ENCODE results near the gene SSR4. TPM values are rescaled to one million over a fixed set of nuclear protein-coding genes. Genes with fewer than 3 reads are reported as not detected.

SSR4 gene
- total RNA-seq, 2 experiments from 2014 or later: 165 to 186 TPM

DNA sequence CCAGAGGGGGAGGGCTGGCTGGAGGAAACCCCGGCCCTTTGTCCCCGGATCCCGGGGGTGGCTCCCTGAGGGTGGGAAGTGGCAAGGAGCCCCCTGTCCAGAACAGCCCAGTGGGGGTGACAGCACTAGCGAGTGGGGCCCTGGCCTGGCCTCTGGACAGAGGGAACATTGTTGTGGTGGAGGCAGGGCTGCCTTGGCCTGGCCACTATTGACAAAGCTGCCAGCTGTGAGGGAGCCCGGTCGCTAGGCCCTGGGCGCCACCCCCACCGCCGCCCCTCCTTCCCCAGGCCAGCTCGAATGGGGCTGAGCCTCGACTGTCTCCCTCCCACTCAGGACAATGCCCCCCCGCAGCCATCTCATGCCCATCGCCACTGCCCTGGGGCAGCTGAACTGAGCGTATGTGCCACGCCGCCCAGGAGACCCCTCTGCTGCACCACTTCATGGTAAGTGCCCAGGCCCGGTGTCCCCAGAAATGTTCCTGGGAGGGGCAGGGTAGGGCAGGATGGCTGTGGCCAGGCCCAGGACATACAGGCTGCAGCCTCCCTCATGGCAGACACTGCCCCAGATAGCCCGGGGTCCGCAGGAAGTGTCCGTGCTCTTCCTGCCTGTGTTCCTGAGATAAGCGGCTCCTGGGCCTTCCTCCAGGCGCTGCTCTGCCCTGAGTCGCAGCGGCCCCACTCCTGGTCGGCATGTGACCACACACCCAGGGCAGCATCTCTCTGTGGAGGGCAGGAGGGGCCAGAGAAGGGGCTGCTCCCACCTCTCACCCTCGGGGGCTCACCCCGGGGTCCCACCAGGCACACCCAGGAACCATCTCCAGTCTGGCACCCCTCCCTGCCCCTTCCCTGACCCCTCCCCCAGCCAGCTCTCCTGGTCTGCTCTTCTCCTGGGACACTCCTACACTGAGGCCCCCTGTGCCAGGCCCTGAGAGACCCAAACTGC lies 29.1 kb upstream of the SSR4 start:
- peaks cover 6% of the 10 kb centered on the region for H3K4me1 ChIP-seq (ENCODE audit: insufficient read depth, low read length, poor library complexity, severe bottlenecking)
- no peak overlapping the region for H3K4me2 ChIP-seq (ENCODE audit: low read length)
- no peak overlapping the region for H3K27ac ChIP-seq (ENCODE audit: low read depth, low read length, poor library complexity, severe bottlenecking)
- TF ChIP-seq, protein P1, sequence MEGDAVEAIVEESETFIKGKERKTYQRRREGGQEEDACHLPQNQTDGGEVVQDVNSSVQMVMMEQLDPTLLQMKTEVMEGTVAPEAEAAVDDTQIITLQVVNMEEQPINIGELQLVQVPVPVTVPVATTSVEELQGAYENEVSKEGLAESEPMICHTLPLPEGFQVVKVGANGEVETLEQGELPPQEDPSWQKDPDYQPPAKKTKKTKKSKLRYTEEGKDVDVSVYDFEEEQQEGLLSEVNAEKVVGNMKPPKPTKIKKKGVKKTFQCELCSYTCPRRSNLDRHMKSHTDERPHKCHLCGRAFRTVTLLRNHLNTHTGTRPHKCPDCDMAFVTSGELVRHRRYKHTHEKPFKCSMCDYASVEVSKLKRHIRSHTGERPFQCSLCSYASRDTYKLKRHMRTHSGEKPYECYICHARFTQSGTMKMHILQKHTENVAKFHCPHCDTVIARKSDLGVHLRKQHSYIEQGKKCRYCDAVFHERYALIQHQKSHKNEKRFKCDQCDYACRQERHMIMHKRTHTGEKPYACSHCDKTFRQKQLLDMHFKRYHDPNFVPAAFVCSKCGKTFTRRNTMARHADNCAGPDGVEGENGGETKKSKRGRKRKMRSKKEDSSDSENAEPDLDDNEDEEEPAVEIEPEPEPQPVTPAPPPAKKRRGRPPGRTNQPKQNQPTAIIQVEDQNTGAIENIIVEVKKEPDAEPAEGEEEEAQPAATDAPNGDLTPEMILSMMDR (conservative IDR thresholded peaks at IDR 0.05; ENCODE audit: low read length): no peak
- TF ChIP-seq EZH2phosphoT487 (IDR thresholded peaks at IDR 0.05; ENCODE audit: borderline replicate concordance, low read depth, low read length): no peak
- intact Hi-C loops (cut with micrococcal nuclease; ENCODE audit: unreplicated experiment): loop anchor here (10.0 kb wide), 2 partner anchors 69 to 81 kb away; partner anchors contain the start of genes PDZD4 and SLC6A8
- CTCF ChIA-PET (ENCODE audit: unreplicated experiment): no interaction called here
- H3K9me3 ChIP-seq (ENCODE audit: low read length): no peaks in the 10 kb centered on the region
- no peak overlapping the region for H3K4me3 ChIP-seq (ENCODE audit: low read depth, low read length, poor library complexity, severe bottlenecking)
- no peak overlapping the region for H2AFZ ChIP-seq (ENCODE audit: low read length)
- H3K79me2 ChIP-seq (ENCODE audit: insufficient read depth, low read depth, low read length): no peaks in the 10 kb centered on the region
- no TSS peak for BruUV-seq (replicated peaks)
- H3K36me3 ChIP-seq (ENCODE audit: insufficient read depth, low read length): no peaks in the 10 kb centered on the region
- DNase-seq (ENCODE audit: low spot score): no peak
- no peaks in the 10 kb centered on the region for H3K9me2 ChIP-seq (ENCODE audit: insufficient read depth, low read length)
- POLR2A ChIA-PET: interaction anchor here (0.9 kb wide), 1 partner anchor 146 kb away, joined by 4 read pairs; no protein-coding TSS in a partner anchor
- no peaks in the 10 kb centered on the region for H4K20me1 ChIP-seq (ENCODE audit: insufficient read depth, low read length)

DNA sequence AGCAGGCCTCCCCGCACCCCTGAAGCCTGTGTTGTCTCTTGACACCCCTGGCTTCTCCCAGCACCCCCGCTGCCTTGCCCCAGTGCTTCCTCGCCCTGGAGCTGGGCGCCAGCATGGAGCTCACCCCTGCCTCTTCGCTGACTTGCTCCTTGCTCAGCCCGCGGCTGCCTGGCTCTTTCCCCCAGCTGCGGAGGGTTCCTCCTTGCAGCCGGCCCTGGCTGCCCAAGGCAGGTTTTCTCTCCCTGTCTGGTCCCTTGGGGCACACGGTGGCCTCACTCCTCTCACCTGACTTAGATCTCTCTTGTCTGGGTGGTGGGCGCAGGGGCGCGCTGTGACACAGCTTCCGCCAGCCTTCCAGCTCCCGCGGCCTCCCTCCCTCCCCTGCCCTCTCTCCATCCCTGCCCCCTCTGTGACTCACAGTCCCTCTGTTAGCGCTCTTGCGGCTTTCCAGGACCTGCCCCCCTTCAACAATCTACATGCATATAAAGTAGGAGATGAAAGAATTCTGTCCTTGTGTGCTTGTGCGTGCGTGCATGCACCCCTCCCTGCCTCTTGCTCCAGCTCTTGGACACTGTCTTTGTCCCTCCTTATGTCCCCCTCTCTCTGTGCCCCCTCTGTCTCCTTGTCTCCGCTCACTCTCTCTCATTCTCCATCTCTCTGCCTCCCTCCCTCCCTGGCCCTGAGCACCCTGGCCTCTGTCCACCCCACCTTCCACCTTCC lies 28.2 kb upstream of the SSR4 start:
- Histone ChIP-seq H2AFZ (ENCODE audit: low read length) (no peak overlapping the region), H3K9me2 (ENCODE audit: insufficient read depth, low read length) (no peaks in the 10 kb centered on the region), H3K4me2 (ENCODE audit: low read length) (no peak overlapping the region), H3K4me1 (ENCODE audit: insufficient read depth, low read length, poor library complexity, severe bottlenecking) (peaks cover 6% of the 10 kb centered on the region), H3K36me3 (ENCODE audit: insufficient read depth, low read length) (no peaks in the 10 kb centered on the region), H3K4me3 (ENCODE audit: low read depth, low read length, poor library complexity, severe bottlenecking) (no peak overlapping the region), H4K20me1 (ENCODE audit: insufficient read depth, low read length) (no peaks in the 10 kb centered on the region), H3K9me3 (ENCODE audit: low read length) (no peaks in the 10 kb centered on the region), H3K27ac (ENCODE audit: low read depth, low read length, poor library complexity, severe bottlenecking) (no peak overlapping the region), H3K79me2 (ENCODE audit: insufficient read depth, low read depth, low read length) (no peaks in the 10 kb centered on the region)
- intact Hi-C loops (cut with micrococcal nuclease; ENCODE audit: unreplicated experiment): loop anchor here (10.0 kb wide), 2 partner anchors 69 to 81 kb away; partner anchors contain the start of genes PDZD4 and SLC6A8
- TF ChIP-seq EZH2phosphoT487 (IDR thresholded peaks at IDR 0.05; ENCODE audit: borderline replicate concordance, low read depth, low read length): no peak
- TF ChIP-seq, protein P1 (conservative IDR thresholded peaks at IDR 0.05; ENCODE audit: low read length): no peak
- BruUV-seq (replicated peaks): no TSS peak
- ChIA-PET CTCF (ENCODE audit: unreplicated experiment) (no interaction called here), POLR2A (interaction anchor here (0.9 kb wide), 1 partner anchor 145 kb away, joined by 4 read pairs; no protein-coding TSS in a partner anchor)
- peak; percentile 56 for DNase-seq (ENCODE audit: low spot score)

All from OCI-LY7 (cell line).